Natural killer cell (primary cell): ENCODE data around the gene LRRC2. TPM values are rescaled to one million over a fixed set of nuclear protein-coding genes. Genes with fewer than 3 reads are reported as not detected.
A peak's percentile ranks its signal among the peaks of the same experiment; 100 is the strongest.

Experiments
- ATAC-seq, 3 donors: fragments of 150-1000 bp in 2 of 3; fragments of 200-7000 bp in 1 of 3; cut with Tn5 transposase; 1 replicate in 1 of 3; 2 replicates in 2 of 3; pipeline ENCODE4 v1.10.0; 2021; ENCODE audit warnings: mild to moderate bottlenecking in 2 of 3, moderate library complexity in 2 of 3
- DNase-seq, 2 donors: peaks; one replicate each; pipeline versions ENCODE4 v3.0.0 to v3.0.0-alpha.2; 2013 to 2021; ENCODE audit warnings: mixed read lengths in 1 of 2
- H3K27ac ChIP-seq: one replicate; pipeline ENCODE4 v1.5.1; 2013; ENCODE audit warnings: mild to moderate bottlenecking, low read length
- H3K27me3 ChIP-seq: one replicate; pipeline ENCODE4 v1.6.1; 2013; ENCODE audit warnings: low read length; ENCODE audit not compliant: control insufficient read depth, insufficient read depth
- H3K36me3 ChIP-seq: one replicate; pipeline ENCODE4 v1.6.1; 2013; ENCODE audit warnings: low read length; ENCODE audit not compliant: control insufficient read depth, insufficient read depth
- H3K4me1 ChIP-seq: one replicate; pipeline ENCODE4 v1.6.1; 2013; ENCODE audit warnings: low read length; ENCODE audit not compliant: control insufficient read depth, insufficient read depth
- H3K4me3 ChIP-seq: one replicate; pipeline ENCODE4 v1.5.1; 2013; ENCODE audit warnings: low read length
- H3K9me3 ChIP-seq: one replicate; pipeline ENCODE4 v1.6.1; 2013; ENCODE audit warnings: low read length; ENCODE audit not compliant: control insufficient read depth, insufficient read depth
- H3K27ac Mint-ChIP-seq, 2 donors: one replicate each; pipeline ENCODE4 v1.8.0; 2022; ENCODE audit warnings: mild to moderate bottlenecking in 2 of 2, mixed read lengths in 2 of 2, moderate library complexity in 1 of 2
- H3K27me3 Mint-ChIP-seq, 2 donors: one replicate each; pipeline ENCODE4 v1.8.0; 2022; ENCODE audit warnings: low read depth in 2 of 2, mixed read lengths in 2 of 2
- H3K36me3 Mint-ChIP-seq: one replicate; pipeline ENCODE4 v1.8.0; 2022; ENCODE audit warnings: mixed read lengths
- H3K4me1 Mint-ChIP-seq, 2 donors: one replicate each; pipeline ENCODE4 v1.8.0; 2022; ENCODE audit warnings: mixed read lengths in 2 of 2
- H3K4me3 Mint-ChIP-seq: one replicate; pipeline ENCODE4 v1.8.0; 2022; ENCODE audit warnings: mild to moderate bottlenecking, moderate library complexity, mixed read lengths
- H3K9me3 Mint-ChIP-seq, 2 donors: one replicate each; pipeline ENCODE4 v1.8.0; 2022; ENCODE audit warnings: mixed read lengths in 2 of 2
- WGBS: methylation state at CpG from one replicate; pipeline ENCODE4 v1.1.7; 2013; ENCODE audit warnings: missing lambda C conversion rate; ENCODE audit not compliant: insufficient coverage; 5-methylcytosine and 5-hydroxymethylcytosine counted together
- intact Hi-C: fragments of 100-400 bp; cut with micrococcal nuclease; formaldehyde crosslinking; loops from one replicate; pipeline ENCODE4 v1.14.2; 2022
- total RNA-seq, 4 donors: library from RNA; stranded (reverse); fragments of 120-200 nt in 1 of 4; gene quantifications; one replicate each; pipeline versions ENCODE4 v1.2.3 to v1.2.4, GENCODE V29; 2013 to 2022
- TF ChIP-seq, protein P1 (sequence below): fragments of 200-600 bp; IDR thresholded peaks from one replicate; pipeline ENCODE4 v1.8.0; 2022; ENCODE audit warnings: antibody characterized with exemption

The LRRC2 gene
- total RNA-seq, 3 donors from 2014 or later (not counting 1 experiment from before 2014, with no cell fraction given) = 0.18 TPM; not detected in 2

DNA sequence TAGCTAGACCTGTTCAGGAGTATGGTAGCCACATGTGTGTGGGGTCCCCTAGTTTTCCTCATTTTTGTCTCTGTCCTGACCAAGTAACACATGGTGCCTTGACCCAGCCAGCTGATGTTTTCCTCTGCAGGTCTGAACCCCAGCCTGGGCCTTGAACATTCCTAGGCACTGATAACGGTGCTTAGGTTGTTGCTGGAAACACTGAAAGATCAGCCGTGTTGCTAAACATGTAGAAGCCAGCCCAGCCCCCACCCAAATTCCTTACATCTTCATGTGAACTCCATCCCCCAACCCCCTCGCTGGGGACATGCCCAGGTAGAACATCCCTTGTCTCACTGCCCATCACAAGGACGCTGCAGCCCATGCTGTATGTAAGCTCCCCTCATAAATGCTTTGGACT is 49.6 kb downstream of the LRRC2 start:
- Histone ChIP-seq H3K4me1 (no peaks in the 10 kb centered on the region), H3K27ac (no peak overlapping the region), H3K36me3 (no peaks in the 10 kb centered on the region), H3K27me3 (no peaks in the 10 kb centered on the region), H3K9me3 (no peaks in the 10 kb centered on the region), H3K4me3 (no peak overlapping the region)
- H3K4me1 Mint-ChIP-seq = peaks cover 0 to 6% of the 10 kb centered on the region in 2 donors
- WGBS = 93% methylated on average over 4 of the region's 4 CpGs
- ATAC-seq = no peak
- H3K27me3 Mint-ChIP-seq = peaks cover 9 to 13% of the 10 kb centered on the region in 2 donors
- TF ChIP-seq, protein P1, sequence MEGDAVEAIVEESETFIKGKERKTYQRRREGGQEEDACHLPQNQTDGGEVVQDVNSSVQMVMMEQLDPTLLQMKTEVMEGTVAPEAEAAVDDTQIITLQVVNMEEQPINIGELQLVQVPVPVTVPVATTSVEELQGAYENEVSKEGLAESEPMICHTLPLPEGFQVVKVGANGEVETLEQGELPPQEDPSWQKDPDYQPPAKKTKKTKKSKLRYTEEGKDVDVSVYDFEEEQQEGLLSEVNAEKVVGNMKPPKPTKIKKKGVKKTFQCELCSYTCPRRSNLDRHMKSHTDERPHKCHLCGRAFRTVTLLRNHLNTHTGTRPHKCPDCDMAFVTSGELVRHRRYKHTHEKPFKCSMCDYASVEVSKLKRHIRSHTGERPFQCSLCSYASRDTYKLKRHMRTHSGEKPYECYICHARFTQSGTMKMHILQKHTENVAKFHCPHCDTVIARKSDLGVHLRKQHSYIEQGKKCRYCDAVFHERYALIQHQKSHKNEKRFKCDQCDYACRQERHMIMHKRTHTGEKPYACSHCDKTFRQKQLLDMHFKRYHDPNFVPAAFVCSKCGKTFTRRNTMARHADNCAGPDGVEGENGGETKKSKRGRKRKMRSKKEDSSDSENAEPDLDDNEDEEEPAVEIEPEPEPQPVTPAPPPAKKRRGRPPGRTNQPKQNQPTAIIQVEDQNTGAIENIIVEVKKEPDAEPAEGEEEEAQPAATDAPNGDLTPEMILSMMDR = no peak
- H3K36me3 Mint-ChIP-seq = no peaks in the 10 kb centered on the region
- no peak for DNase-seq
- H3K4me3 Mint-ChIP-seq = no peak overlapping the region
- peak overlapping the region in 1 of 2 donors; percentile 48 for H3K27ac Mint-ChIP-seq
- H3K9me3 Mint-ChIP-seq = no peaks in the 10 kb centered on the region
- intact Hi-C loops = no loop called here

DNA sequence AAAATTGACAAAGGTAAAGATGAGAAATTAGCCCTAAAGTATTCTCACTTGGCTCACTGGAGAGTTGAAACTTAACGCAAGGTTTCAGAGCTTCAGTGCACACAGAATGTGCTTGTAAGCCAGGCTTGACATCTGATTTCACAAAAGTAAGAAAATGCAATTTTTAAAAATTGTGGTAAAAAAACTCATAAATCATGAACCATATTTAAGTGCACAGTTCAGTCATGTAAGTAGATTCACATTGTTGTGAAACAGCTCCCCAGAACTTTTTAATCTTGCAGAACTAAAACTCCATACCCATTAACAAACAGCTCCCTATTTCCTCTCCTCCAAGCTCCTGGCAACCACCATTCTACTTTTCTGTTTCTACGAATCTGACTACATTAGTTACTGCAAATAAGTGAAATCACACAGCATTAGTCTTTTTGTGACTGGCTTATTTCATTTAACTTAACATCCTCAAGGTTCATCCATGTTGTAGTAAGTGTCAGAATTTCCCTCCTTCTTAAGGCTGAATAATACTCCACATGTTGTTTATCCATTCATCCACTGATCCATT is 53.8 kb downstream of the LRRC2 start:
- Histone ChIP-seq H3K4me1 (no peaks in the 10 kb centered on the region), H3K27ac (no peak overlapping the region), H3K9me3 (no peaks in the 10 kb centered on the region), H3K4me3 (no peak overlapping the region), H3K27me3 (no peaks in the 10 kb centered on the region), H3K36me3 (no peaks in the 10 kb centered on the region)
- Mint-ChIP-seq H3K36me3 (no peaks in the 10 kb centered on the region), H3K4me3 (no peak overlapping the region), H3K4me1 (peaks cover 0 to 6% of the 10 kb centered on the region in 2 donors), H3K9me3 (no peaks in the 10 kb centered on the region), H3K27me3 (peaks cover 6 to 28% of the 10 kb centered on the region in 2 donors), H3K27ac (no peak overlapping the region)
- 81% methylated on average over 2 of the region's 2 CpGs for whole genome bisulfite sequencing
- DNase-seq = no peak
- no peak for ATAC-seq
- intact Hi-C loops = no loop called here
- TF ChIP-seq, protein P1 = no peak

DNA sequence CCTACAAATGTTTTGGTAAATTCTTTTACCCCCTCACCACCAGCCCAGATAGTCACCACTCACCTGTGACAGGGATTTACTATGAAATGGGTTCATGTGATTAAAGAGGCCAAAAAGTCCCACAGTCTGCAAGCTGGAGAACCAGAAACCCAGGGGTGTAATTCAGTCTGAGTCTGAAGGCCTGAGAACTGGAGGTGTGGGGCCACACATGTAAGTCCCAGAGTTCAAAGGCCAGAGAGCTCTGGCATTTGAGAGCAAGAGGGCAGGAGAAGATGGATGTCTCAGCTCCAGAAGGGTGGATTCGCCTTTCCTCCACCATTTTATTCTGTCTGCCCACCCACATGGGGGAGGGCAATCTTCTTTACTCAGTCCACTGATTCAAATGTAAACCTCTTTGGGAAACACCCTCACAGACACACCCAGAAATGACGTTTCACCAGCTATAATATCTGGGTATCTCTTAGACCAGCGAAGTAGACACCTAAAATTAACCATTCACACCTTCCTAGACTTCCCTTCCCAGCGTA is 56.4 kb downstream of the LRRC2 start:
- no peaks in the 10 kb centered on the region for H3K9me3 Mint-ChIP-seq
- WGBS = 64% methylated on average over 4 of the region's 4 CpGs
- DNase-seq (no peak), ATAC-seq (peak in 1 of 3 donors; percentile 38)
- Histone ChIP-seq H3K4me3 (no peak overlapping the region), H3K9me3 (no peaks in the 10 kb centered on the region), H3K27ac (no peak overlapping the region), H3K36me3 (no peaks in the 10 kb centered on the region), H3K27me3 (no peaks in the 10 kb centered on the region), H3K4me1 (no peaks in the 10 kb centered on the region)
- TF ChIP-seq, protein P1 = no peak
- intact Hi-C loops = no loop called here
- H3K27me3 Mint-ChIP-seq = peaks cover 16 to 38% of the 10 kb centered on the region in 2 donors
- no peaks in the 10 kb centered on the region for H3K36me3 Mint-ChIP-seq
- no peak overlapping the region for H3K27ac Mint-ChIP-seq
- H3K4me1 Mint-ChIP-seq = peaks cover 0 to 9% of the 10 kb centered on the region in 2 donors
- H3K4me3 Mint-ChIP-seq = no peak overlapping the region
